ENCODE results near the gene DUSP16.
"Not testable (repeated sequence)": the region's sequence is repeated elsewhere in the genome, so short reads cannot be mapped to it uniquely, and the experiment has no call there.

The DUSP16 gene

DNA sequence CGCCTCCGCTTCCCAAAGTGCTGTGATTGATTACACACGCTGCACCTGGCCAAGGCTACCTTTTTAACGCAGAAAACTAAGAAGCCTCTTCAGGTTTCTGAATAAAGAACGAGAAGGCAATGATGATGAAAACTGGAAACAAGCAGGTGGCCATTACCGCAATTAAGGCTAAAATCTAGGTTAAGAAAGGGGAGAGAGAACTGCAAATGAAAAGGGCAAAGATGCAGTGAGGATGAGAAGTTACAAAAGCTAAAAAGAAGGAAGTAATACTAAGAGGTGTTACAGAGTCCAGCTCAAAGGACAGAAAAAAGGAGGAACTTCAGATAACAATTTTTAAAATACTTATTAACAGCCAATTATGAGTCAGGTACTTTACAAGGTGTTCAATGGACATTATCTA, 79.7 kb downstream of the DUSP16 start:
- DNase-seq, result no peak
- intact Hi-C loops (cut with DNase I), result no loop called here

DNA sequence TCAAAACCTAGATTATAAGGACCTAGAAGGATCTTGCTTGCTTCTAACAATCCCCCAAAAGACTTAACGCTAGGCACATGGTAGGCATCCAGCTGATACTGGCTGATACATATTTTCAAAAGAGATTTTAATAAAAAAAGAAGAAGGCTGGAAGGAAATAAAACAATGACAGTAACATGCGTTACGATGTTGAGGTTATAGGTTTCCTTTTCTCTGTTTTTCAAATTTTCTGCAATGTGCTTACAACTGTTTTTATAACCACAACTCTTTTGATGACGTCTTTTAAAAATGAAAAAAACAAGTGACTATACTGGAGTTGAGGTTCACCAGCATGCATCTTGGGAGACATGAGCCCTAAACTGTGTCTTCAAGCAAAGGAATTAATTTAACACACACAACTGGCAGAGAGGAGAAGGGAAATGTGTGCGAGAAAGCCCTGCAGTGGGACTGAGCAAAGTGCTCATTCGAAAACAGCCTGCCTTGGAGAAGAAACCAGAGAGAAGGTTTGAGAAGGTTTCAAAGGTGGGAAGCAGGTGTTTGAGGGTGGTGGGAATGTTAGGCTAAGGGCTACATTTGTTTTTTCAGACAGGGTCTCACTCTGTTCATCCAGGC, 80.4 kb downstream of the DUSP16 start:
- no peak for DNase-seq
- intact Hi-C loops (cut with DNase I), result no loop called here

DNA sequence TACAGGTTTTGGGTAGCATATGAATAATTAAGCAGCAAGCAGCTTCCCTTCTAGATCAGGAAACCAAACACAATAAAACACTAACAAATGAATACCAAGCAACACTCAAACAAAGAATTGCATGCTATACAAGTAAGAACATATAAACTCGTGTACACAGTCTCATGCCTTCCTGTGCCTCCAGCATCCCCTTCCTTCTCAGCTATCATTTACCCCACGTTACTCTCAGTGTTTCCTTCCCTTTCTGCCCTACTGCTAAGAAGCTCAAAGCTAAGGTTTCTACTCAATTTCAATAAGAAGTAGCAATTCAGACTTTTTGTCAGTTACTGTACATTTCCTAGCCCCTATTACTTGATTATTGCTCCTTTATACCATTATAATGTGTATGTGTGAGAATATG, 81.0 kb downstream of the DUSP16 start:
- DNase-seq, result no peak
- intact Hi-C loops (cut with DNase I), result no loop called here

DNA sequence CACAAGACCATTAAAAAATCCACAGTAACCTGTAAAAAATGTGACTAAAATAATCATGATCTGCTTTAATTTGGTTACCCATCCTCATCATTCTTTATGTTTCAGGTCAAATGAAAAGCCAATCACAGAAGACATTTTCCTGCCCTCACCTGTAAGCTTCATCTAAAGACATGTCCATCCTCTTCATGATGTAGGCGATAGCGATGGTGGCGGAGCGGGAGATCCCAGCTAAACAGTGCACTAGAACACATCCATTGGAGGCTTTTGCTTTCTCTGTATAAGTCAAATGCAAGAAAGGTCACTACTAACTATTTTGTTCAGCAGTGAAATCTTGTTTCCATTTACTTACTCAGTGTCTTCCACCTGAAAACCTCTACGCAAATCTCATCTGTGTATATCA, 82.6 kb downstream of the DUSP16 start:
- DNase-seq, result no peak
- intact Hi-C loops (cut with DNase I), result no loop called here

DNA sequence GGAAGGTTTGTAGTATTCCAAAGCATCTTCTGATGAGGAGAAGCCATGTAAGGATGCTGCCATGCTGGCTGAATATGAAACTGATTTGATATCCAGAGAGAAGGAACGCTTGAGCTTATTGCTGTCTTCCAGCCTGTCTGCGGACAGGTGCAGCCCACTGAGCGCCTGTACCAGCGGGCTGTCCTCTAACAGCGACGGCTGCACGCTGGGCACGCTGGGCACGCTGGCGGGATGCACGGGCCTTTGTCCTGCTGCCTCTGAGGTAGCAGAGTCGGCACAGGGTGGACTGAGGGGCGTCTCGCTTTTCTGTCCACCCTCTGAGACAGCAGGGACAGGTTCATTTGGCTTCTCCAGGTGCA, 85.2 kb downstream of the DUSP16 start:
- peak in 2 of 42 donors; percentile 15 to 37 for DNase-seq

DNA sequence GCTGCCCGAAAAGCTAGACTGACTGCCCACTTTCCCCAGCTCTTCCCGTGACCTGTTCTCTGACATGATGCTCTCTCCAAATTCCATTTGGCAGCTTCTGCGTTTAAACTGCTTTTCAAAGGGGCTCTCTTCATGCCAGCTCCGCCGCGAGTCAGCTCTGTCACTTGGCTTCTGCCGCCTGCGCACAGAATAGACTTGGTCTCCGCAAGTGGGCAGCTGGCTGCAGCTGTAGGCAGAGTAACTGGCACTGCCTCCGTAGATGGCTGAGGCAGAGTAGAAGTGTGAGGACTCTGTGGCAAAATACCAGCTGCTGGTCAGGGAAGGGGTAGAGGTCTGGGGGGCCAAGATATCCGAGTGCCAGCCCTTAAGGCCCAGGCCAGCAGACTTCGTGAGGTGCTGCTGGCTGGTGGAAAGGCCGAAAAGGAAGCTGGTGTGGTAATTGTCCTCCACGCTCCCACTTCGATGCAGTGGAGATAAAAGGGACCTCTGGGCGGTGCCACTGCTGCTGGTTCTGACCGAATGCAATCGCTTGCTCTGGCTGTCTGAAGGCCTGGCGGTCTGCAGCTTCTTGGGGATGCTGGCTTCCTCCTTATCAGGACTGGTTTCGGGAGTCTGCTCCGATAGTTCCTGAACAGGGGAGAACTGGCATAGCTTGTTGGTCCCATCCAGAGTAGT, 85.7 kb downstream of the DUSP16 start:
- DNase-seq, result peak; percentile 63 to 94 (median 86)
- intact Hi-C loops (cut with DNase I), result loop anchor here (5.0 kb wide), 1 partner anchor 85 kb away; the partner anchor contains the start of gene DUSP16

More for the DNA sequence above, 85.2 kb downstream of the DUSP16 start:
- intact Hi-C loops (cut with DNase I), result loop anchor here (5.0 kb wide), 1 partner anchor 85 kb away; the partner anchor contains the start of gene DUSP16

DNA sequence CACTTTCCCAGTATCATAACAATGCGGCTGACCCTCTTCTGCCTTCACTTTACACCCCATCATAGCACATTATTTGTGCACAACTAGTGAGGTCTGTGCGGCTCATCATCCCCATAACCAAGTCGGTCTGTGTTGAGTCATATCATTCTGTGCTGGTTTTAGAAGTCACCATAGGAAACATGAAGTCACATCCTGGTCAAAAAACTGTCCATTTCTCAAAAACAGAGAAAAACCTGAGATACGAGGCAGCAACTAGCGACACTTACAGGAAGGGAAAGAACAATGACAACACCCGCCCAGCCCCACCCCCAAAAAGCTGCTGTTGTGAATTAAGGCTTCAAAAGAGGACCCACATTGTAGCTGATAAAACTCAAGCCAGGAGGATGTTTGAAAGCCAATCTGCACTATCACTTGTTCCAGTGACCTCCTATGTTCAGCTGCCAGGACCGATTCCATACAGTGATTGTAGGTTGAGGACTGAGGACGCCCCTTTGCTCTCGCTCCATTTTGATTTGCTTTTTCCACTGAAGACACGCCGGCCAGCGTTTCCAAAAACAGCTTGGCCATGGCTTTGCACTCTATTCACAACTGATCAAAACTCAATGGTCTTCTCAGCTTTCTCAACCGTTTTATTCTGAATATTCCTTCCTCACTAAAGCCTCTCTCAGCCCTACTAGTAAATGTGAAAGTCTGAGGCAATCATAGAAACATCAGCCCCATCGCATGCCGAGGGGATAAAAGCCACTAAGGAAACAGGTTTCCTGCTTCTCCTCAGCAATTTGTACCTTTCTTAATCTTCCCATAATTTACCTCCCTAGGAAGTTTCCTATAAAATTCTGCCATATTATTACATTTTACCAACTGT, 87.5 kb downstream of the DUSP16 start:
- intact Hi-C loops (cut with DNase I), result loop anchor here (5.0 kb wide), 1 partner anchor 87 kb away; the partner anchor contains the start of gene DUSP16
- DNase-seq, result no peak

DNA sequence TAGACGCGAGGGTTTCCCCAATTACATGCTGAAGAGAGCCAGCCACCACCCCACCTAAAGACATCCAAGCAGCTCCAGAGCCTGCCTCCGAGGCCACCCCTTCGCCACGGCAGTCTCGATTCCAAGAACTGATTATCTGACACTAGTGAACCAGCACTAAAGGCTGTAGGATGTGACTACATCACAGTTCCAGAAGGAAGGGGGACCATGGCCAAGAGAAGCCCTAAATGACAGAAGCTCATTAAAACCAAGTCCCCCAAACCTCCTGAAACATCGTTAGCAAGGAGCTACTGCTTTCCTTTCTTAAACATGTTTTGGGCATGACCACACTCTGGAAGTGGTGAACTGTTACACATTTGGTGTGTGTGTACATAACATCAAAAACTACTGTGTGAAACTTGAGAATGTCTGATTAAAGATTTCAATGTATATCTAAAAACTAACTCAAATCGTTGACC, 88.2 kb downstream of the DUSP16 start:
- intact Hi-C loops (cut with DNase I), result no loop called here

DNA sequence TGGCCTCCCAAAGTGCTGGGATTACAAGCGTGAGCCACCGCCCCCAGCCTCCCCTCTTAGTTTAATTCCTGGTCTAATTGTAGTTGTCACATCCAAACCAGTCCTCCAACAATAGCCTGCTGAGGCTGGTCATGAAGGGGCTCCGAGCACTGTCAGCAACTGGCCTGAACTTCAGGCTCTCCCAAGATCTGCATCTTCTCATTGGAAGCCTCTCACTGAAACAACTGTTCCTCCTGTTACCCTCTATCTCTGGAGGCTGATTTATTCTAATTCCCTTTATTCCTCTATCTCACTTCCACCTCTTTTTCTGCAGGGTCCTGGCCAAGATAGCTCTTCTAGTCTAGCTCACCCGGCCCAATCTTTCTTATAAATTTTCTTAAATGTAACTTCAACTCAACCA, 89.4 kb downstream of the DUSP16 start:
- DNase-seq, result no peak
- intact Hi-C loops (cut with DNase I), result no loop called here

More for the DNA sequence above, 88.2 kb downstream of the DUSP16 start:
- DNase-seq, result no peak

DNA sequence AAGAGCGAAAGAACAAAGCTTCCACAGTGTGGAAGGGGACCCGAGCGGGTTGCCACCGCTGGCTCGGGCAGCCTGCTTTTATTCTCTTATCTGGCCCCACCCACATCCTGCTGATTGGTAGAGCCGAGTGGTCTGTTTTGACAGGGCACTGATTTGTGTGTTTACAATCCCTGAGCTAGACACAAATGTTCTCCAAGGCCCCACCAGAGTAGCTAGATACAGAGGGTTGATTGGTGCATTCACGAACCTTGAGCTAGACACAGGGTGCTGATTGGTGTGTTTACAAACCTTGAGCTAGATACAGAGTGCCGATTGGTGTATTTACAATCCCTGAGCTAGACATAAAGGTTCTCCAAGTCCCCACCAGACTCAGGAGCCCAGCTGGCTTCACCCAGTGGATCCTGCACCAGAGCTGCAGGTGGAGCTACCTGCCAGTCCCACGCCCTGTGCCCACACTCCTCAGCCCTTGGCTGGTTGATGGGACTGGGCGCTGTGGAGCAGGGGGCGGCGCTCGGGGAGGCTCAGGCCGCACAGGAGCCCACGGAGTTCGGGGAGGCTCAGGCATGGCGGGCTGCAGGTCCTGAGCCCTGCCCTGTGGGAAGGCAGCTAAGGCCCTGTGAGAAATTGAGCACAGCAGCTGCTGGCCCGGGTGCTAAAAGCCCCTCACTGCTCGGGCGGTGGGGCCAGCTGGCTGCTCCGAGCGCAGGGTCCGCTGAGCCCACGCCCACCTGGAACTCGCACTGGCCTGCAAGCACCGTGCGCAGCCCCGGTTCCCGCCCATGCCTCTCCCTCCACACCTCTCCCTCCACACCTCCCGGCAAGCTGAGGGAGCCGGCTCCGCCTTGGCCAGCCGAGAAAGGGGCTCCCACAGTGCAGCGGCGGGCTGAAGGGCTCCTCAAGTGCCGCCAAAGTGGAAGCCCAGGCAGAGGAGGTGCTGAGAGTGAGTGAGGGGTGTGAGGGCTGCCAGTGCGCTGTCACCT, 90.4 kb downstream of the DUSP16 start:
- intact Hi-C loops (cut with DNase I), result not testable (repeated sequence)
- peak in 1 of 42 donors; percentile 27 for DNase-seq

DNA sequence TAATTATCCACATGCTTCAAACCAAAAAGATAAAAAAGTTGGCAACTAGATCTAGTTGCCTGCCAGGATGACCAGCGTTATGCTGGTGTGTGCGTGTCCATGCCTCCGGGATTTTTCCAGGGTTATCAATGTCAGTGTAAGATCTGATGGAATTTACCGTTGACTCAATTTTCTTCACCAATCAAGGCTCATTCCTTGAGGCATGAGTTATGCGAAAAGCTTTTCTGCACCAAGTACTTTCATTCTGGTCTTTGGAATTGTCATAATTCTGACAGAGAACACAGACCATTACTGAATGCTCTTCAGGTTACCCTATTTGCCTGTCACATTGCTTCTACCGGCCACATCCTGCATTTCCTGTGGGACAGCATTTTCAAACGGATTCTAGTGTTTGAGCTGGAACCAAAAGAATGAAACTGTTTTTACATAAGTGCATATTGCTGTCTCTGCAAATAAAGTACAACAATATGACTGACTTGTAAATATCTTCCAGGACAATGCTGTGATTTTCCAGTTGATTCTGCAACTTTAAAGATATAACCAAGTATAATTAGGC, 91.8 kb downstream of the DUSP16 start:
- DNase-seq, result no peak
- intact Hi-C loops (cut with DNase I), result no loop called here

DNA sequence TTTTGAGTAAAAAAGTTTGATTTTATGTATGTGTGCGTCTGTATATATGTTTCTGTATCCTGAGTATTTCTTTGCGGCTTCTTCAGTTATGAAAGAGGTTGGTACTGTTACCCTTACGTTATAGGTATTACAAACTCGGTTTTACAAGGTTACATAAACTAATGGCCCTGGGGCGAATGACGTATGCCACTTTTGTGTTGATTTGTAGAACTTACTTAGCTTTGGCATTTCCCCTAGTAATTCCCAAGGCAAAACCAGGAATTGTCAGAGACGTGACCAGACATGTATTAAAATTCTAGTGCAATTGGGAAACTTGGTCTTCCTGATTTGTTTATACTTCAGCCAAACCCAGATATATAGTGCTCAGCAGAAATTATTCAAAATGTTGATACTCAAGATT, 93.3 kb downstream of the DUSP16 start:
- DNase-seq, result no peak
- intact Hi-C loops (cut with DNase I), result no loop called here

DNA sequence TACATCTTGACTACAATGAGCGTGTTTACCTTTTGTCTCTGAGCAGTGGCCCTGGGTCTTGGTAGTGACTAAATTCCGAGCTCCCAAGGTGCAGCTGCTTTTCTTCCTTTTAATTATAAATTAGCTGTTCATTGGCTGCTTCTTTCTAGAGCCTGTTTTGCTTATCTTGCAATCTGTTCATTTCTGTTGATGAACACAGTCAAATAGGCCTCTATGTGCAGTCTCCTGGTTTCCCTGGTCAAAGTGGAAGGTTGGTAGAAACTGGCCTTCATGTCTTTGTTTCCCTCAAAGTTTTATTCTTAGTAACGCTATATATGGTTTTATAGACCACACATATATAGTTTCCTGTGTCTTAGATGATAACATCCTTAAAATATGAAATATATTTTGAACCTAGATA, 94.1 kb downstream of the DUSP16 start:
- no peak for DNase-seq
- intact Hi-C loops (cut with DNase I), result no loop called here

DNA sequence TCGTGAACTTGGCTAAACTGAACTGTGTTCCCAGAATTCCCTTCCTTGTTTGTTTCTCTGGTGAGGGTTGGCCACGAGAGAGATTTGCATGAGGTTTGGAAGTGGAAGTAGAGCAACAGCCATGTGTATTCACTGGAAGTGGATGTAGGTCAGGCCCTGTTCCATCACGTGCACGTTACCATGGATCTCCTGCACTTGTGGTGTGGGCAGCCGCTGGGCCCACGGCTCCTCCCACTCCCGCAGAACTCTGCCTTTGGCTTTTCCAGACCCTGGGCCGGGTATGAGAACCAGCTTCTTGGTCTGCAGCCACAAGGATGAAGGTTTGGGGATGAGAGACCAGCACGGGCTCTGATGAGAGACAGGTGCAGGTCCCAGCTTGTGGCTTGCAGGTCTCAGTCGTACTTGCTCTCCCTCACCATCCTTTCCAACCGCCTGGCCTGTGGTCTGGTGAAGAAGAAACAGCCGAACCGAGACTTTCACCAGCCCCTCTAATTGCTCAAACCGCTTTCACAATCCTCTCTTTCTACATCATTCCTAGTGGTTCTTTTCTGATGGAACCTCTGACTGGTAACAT, 94.9 kb downstream of the DUSP16 start:
- DNase-seq, result peak in 34 of 42 donors; percentile 14 to 75 (median 49)
- intact Hi-C loops (cut with DNase I), result no loop called here

DNA sequence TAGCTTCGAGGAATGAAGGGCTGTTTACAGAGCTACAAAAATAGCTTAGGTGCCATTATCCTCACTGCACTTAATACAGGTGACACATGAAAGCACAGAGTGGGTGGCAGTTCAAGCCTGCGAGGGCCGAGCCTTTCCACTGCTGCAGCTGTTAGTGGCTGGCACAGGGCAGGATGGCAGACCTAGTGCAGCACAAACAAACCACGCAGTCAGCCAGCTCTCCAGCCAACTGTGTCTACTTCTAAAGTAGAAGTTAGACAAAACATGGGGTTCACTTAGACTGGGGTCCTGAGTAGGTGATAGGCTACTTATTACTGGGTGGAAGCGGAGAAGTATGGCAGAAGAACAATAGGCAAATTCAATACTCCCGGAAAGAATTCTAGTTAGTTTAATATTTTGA, 95.4 kb downstream of the DUSP16 start:
- intact Hi-C loops (cut with DNase I), result no loop called here
- DNase-seq, result peak in 20 of 42 donors; percentile 16 to 64 (median 40)

DNA sequence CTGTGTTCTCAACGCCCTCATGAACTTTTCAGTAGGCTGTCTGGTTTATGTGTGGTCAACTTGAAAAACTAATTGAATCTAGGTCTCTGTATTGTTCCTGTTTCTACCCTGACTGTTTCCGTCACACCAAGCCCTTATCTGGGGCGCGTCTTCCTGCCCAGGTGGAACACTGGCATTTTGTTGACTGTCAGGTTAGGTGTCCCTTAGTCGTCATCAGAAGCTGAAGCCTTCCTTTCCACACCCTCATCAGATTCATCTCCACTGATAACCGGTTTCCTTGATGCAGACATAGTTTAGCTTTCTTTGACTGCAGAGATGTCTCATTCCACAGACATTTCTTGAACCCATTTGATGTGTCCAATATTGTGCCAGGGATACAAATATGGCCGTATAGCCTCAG, 96.5 kb downstream of the DUSP16 start:
- intact Hi-C loops (cut with DNase I), result no loop called here
- DNase-seq, result no peak

DNA sequence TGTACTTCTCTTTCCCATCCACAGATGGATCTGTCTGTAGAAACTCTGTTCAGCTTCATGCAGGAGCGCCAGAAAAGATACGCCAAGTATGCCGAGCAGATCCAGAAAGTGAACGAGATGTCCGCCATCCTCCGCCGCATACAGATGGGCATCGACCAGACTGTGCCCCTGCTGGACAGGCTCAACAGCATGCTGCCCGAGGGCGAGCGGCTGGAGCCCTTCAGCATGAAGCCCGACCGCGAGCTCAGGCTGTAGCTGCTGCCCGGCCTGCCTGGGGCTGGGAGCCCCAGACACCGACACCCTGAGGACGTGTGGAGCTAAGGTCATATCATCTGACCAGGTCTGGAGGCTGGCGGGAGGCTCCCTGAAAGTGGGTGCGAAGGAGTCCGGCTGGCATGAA, 97.1 kb downstream of the DUSP16 start:
- no peak for DNase-seq
- intact Hi-C loops (cut with DNase I), result no loop called here

DNA sequence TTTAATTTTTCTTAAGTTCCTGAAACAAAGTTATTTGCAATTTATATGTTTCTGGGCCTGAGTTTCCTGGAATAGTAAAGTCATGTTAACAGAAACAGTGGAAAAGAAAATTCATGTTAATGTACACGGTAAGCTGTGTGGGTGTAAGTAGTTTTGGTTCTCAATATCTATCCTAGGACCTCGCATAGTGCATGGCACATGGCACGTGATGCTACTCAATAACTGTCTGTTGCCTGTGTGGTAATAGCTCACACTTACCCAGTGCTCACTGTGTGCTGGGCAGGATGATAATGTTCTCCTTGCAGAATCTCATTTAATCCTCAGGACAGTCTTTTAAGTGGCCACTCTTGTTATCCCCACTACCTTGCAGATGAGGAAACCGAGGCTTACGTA, 100.7 kb downstream of the DUSP16 start:
- intact Hi-C loops (cut with DNase I), result no loop called here
- no peak for DNase-seq
